Measurements from ENCODE around the gene CYP2C8.
"Not testable (repeated sequence)": the region's sequence is repeated elsewhere in the genome, so short reads cannot be mapped to it uniquely, and the experiment has no call there.

The CYP2C8 gene

GRCh38 chr10:95069286-95069685 is at the start of gene CYP2C8:
TSS of gene CYP2C8 (minus strand) at chr10:95069497. CDS start at chr10:95069402, 95 bp downstream.
- DNase-seq: no peak

GRCh38 chr10:95116869-95117269 is 47.6 kb upstream of the CYP2C8 start:
- DNase-seq: no peak

GRCh38 chr10:95110823-95111222 is 41.5 kb upstream of the CYP2C8 start:
- DNase-seq: not testable (repeated sequence)

GRCh38 chr10:95097805-95098204 is 28.5 kb upstream of the CYP2C8 start:
- DNase-seq: no peak

- DNase-seq: no peak
These were observed 26.8 kb upstream of the CYP2C8 start for GRCh38 chr10:95096143-95096542.

- DNase-seq: not testable (repeated sequence)
These were observed 10.3 kb upstream of the CYP2C8 start for GRCh38 chr10:95079626-95080025.

- DNase-seq: no peak
These were observed 8.3 kb upstream of the CYP2C8 start for GRCh38 chr10:95077556-95077955.

GRCh38 chr10:95071107-95071660 is 1.9 kb upstream of the CYP2C8 start:
- DNase-seq: no peak

- not testable (repeated sequence) for DNase-seq
These were observed 5.2 kb downstream of the CYP2C8 start for GRCh38 chr10:95064125-95064524.

GRCh38 chr10:95056744-95057363 is 12.4 kb downstream of the CYP2C8 start:
- no peak for DNase-seq

GRCh38 chr10:95049919-95050318 is 19.4 kb downstream of the CYP2C8 start:
- DNase-seq: no peak

GRCh38 chr10:95048206-95048605 is 21.1 kb downstream of the CYP2C8 start:
- DNase-seq: no peak

GRCh38 chr10:95039281-95039680 is 30.0 kb downstream of the CYP2C8 start:
- DNase-seq: no peak

GRCh38 chr10:95035332-95036295 is 33.7 kb downstream of the CYP2C8 start:
- peak; percentile 77 for DNase-seq

GRCh38 chr10:95034401-95034800 is 34.9 kb downstream of the CYP2C8 start:
- DNase-seq: peak; percentile 19

GRCh38 chr10:95031656-95032055 is 37.6 kb downstream of the CYP2C8 start:
- DNase-seq: peak; percentile 26

GRCh38 chr10:95026461-95026860 is 42.8 kb downstream of the CYP2C8 start:
- DNase-seq: no peak

- no peak for DNase-seq
These were observed 71.5 kb downstream of the CYP2C8 start for GRCh38 chr10:94997741-94998174.

- DNase-seq: no peak
These were observed 76.5 kb downstream of the CYP2C8 start for GRCh38 chr10:94992811-94993210.

- DNase-seq: no peak
These were observed 77.9 kb downstream of the CYP2C8 start for GRCh38 chr10:94991243-94991888.

- DNase-seq: no peak
These were observed 80.1 kb downstream of the CYP2C8 start for GRCh38 chr10:94989192-94989591.
